Breast epithelium (tissue), 3 donors: ENCODE data around the gene CCDC88B.

Experiments
- POLR2AphosphoS5 ChIP-seq, 3 donors: sonication (generic); formaldehyde crosslinking; IDR thresholded peaks; one replicate each; pipeline ENCODE4 v1.6.1; 2017; ENCODE audit warnings: antibody characterized with exemption in 3 of 3
- TF ChIP-seq, protein P1 (sequence below), 3 donors: fragments of 450-650 bp; IDR thresholded peaks; one replicate each; pipeline ENCODE4 v1.5.1; 2016 to 2017; ENCODE audit warnings: antibody characterized with exemption in 3 of 3, mild to moderate bottlenecking in 3 of 3, moderate library complexity in 3 of 3

DNA sequence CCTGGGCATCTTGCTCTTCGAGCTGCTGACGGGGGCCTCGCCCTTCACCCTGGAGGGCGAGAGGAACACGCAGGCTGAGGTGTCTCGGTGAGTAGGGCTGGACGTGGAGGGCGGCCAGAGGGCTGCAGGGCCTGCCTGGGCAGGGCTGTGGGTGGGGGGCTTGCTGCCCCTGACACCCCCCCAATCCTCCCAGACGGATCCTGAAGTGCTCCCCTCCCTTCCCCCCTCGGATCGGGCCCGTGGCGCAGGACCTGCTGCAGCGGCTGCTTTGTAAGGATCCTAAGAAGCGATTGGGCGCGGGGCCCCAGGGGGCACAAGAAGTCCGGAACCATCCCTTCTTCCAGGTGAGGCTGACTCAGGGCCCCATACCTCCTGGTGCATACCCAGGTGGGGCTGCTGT is 21.7 kb downstream of the CCDC88B start:
- TF ChIP-seq, protein P1, sequence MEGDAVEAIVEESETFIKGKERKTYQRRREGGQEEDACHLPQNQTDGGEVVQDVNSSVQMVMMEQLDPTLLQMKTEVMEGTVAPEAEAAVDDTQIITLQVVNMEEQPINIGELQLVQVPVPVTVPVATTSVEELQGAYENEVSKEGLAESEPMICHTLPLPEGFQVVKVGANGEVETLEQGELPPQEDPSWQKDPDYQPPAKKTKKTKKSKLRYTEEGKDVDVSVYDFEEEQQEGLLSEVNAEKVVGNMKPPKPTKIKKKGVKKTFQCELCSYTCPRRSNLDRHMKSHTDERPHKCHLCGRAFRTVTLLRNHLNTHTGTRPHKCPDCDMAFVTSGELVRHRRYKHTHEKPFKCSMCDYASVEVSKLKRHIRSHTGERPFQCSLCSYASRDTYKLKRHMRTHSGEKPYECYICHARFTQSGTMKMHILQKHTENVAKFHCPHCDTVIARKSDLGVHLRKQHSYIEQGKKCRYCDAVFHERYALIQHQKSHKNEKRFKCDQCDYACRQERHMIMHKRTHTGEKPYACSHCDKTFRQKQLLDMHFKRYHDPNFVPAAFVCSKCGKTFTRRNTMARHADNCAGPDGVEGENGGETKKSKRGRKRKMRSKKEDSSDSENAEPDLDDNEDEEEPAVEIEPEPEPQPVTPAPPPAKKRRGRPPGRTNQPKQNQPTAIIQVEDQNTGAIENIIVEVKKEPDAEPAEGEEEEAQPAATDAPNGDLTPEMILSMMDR (IDR thresholded peaks at IDR 0.05), result no peak
- TF ChIP-seq POLR2AphosphoS5 (IDR thresholded peaks at IDR 0.05), result no peak
